GM19397 (cell line): ENCODE results near the gene CHAT.

Source experiments
- ATAC-seq: cut with Tn5 transposase; IDR thresholded peaks from one replicate; pipeline ENCODE4 v1.9.1; 2021; ENCODE audit warnings: mild to moderate bottlenecking, moderate library complexity; ENCODE audit not compliant: unreplicated experiment

The CHAT gene

GRCh38 chr10:49627644-49628247 is 13.9 kb downstream of the CHAT start:
- ATAC-seq, result no peak

GRCh38 chr10:49628599-49628998 is 14.8 kb downstream of the CHAT start:
- no peak for ATAC-seq

GRCh38 chr10:49629431-49629881 is 15.6 kb downstream of the CHAT start:
- no peak for ATAC-seq

- ATAC-seq, result no peak
Observed at GRCh38 chr10:49631975-49632374, 18.1 kb downstream of the CHAT start.

- no peak for ATAC-seq
Observed at GRCh38 chr10:49632406-49633317, 18.8 kb downstream of the CHAT start.

GRCh38 chr10:49633327-49634068 is 19.7 kb downstream of the CHAT start:
- ATAC-seq, result no peak

GRCh38 chr10:49634069-49634660 is 20.3 kb downstream of the CHAT start:
- no peak for ATAC-seq

- ATAC-seq, result no peak
Observed at GRCh38 chr10:49642311-49642710, 28.5 kb downstream of the CHAT start.

GRCh38 chr10:49643241-49644034 is 29.6 kb downstream of the CHAT start:
- ATAC-seq, result no peak

GRCh38 chr10:49644035-49644646 is 30.3 kb downstream of the CHAT start:
- no peak for ATAC-seq

GRCh38 chr10:49645417-49645816 is 31.6 kb downstream of the CHAT start:
- ATAC-seq, result no peak

GRCh38 chr10:49645871-49646870 is 32.3 kb downstream of the CHAT start:
- no peak for ATAC-seq

GRCh38 chr10:49647554-49647953 is 33.7 kb downstream of the CHAT start:
- no peak for ATAC-seq

GRCh38 chr10:49647985-49648795 is 34.4 kb downstream of the CHAT start:
- ATAC-seq, result no peak

GRCh38 chr10:49649294-49649693 is 35.5 kb downstream of the CHAT start:
- no peak for ATAC-seq

GRCh38 chr10:49649936-49650723 is 36.3 kb downstream of the CHAT start:
- no peak for ATAC-seq

- ATAC-seq, result no peak
Observed at GRCh38 chr10:49650724-49651034, 36.8 kb downstream of the CHAT start.
